Suprapubic skin (tissue), 3 donors: ENCODE results near the gene MINDY3.

Experiments used
- POLR2A ChIP-seq, 2 donors: fragments of 450-650 bp; IDR thresholded peaks; one replicate each; pipeline ENCODE4 v1.6.1; 2017; ENCODE audit warnings: antibody characterized with exemption in 2 of 2, mild to moderate bottlenecking in 2 of 2, moderate library complexity in 2 of 2
- TF ChIP-seq, protein P1 (sequence below), 2 donors: fragments of 200-600 bp in 1 of 2; fragments of 450-650 bp in 1 of 2; sonication (generic) in 1 of 2; IDR thresholded peaks; one replicate each; pipeline ENCODE4 v1.5.1; 2016 to 2019; ENCODE audit warnings: antibody characterized with exemption in 2 of 2, mild to moderate bottlenecking in 1 of 2, moderate library complexity in 1 of 2

GRCh38 chr10:15843695-15844094, 16.6 kb downstream of the MINDY3 start:
- TF ChIP-seq POLR2A (IDR thresholded peaks at IDR 0.05): no peak
- TF ChIP-seq, protein P1, sequence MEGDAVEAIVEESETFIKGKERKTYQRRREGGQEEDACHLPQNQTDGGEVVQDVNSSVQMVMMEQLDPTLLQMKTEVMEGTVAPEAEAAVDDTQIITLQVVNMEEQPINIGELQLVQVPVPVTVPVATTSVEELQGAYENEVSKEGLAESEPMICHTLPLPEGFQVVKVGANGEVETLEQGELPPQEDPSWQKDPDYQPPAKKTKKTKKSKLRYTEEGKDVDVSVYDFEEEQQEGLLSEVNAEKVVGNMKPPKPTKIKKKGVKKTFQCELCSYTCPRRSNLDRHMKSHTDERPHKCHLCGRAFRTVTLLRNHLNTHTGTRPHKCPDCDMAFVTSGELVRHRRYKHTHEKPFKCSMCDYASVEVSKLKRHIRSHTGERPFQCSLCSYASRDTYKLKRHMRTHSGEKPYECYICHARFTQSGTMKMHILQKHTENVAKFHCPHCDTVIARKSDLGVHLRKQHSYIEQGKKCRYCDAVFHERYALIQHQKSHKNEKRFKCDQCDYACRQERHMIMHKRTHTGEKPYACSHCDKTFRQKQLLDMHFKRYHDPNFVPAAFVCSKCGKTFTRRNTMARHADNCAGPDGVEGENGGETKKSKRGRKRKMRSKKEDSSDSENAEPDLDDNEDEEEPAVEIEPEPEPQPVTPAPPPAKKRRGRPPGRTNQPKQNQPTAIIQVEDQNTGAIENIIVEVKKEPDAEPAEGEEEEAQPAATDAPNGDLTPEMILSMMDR (IDR thresholded peaks at IDR 0.05): no peak
